ENCODE data around the gene GAGE10.
"Not testable (repeated sequence)": the region's sequence is repeated elsewhere in the genome, so short reads cannot be mapped to it uniquely, and the experiment has no call there.

Gene GAGE10

GRCh38 chrX:49276671-49277534 lies 26.5 kb upstream of the GAGE10 start:
- DNase-seq (ENCODE audit: low spot score) = no peak

- no peak for DNase-seq (ENCODE audit: low spot score)
Observed at GRCh38 chrX:49277535-49277830, 26.0 kb upstream of the GAGE10 start.

- DNase-seq (ENCODE audit: low spot score) = no peak
Observed at GRCh38 chrX:49278081-49278480, 25.4 kb upstream of the GAGE10 start.

GRCh38 chrX:49282647-49283011 lies 20.8 kb upstream of the GAGE10 start:
- no peak for DNase-seq (ENCODE audit: low spot score)

- DNase-seq (ENCODE audit: low spot score) = no peak
Observed at GRCh38 chrX:49284212-49284611, 19.2 kb upstream of the GAGE10 start.

- DNase-seq (ENCODE audit: low spot score) = no peak
Observed at GRCh38 chrX:49286136-49286535, 17.3 kb upstream of the GAGE10 start.

GRCh38 chrX:49286581-49286980 lies 16.9 kb upstream of the GAGE10 start:
- no peak for DNase-seq (ENCODE audit: low spot score)

GRCh38 chrX:49287665-49288064 lies 15.8 kb upstream of the GAGE10 start:
- no peak for DNase-seq (ENCODE audit: low spot score)

GRCh38 chrX:49290215-49290614 lies 13.2 kb upstream of the GAGE10 start:
- DNase-seq (ENCODE audit: low spot score) = no peak

GRCh38 chrX:49291615-49292337 lies 11.7 kb upstream of the GAGE10 start:
- peak; percentile 55 for DNase-seq (ENCODE audit: low spot score)

- no peak for DNase-seq (ENCODE audit: low spot score)
Observed at GRCh38 chrX:49292400-49293362, 10.8 kb upstream of the GAGE10 start.

GRCh38 chrX:49299293-49299692 lies 4.2 kb upstream of the GAGE10 start:
- not testable (repeated sequence) for DNase-seq (ENCODE audit: low spot score)

- no peak for DNase-seq (ENCODE audit: low spot score)
Observed at GRCh38 chrX:49300703-49301102, 2.7 kb upstream of the GAGE10 start.

GRCh38 chrX:49307775-49308174 lies 4.3 kb downstream of the GAGE10 start:
- DNase-seq (ENCODE audit: low spot score) = not testable (repeated sequence)

- DNase-seq (ENCODE audit: low spot score) = no peak
Observed at GRCh38 chrX:49308604-49309269, 5.3 kb downstream of the GAGE10 start.

- DNase-seq (ENCODE audit: low spot score) = no peak
Observed at GRCh38 chrX:49309401-49309981, 6.0 kb downstream of the GAGE10 start.

GRCh38 chrX:49310371-49310770 lies 6.9 kb downstream of the GAGE10 start:
- DNase-seq (ENCODE audit: low spot score) = no peak

GRCh38 chrX:49312176-49312575 lies 8.7 kb downstream of the GAGE10 start:
- no peak for DNase-seq (ENCODE audit: low spot score)

GRCh38 chrX:49316085-49316484 lies 12.6 kb downstream of the GAGE10 start:
- DNase-seq (ENCODE audit: low spot score) = no peak

GRCh38 chrX:49321737-49322136 lies 18.3 kb downstream of the GAGE10 start, which contains the start of gene GAGE12J:
Gene GAGE12J (plus strand): TSS chrX:49322037. CDS start chrX:49323194, 1,157 bp downstream.
- not testable (repeated sequence) for DNase-seq (ENCODE audit: low spot score)

GRCh38 chrX:49322266-49322665 lies 18.8 kb downstream of the GAGE10 start:
- DNase-seq (ENCODE audit: low spot score) = not testable (repeated sequence)

Data from hematopoietic multipotent progenitor cell treated with erythropoietin and hydrocortisone succinate and interleukin-3 and kit ligand, for 17 days (in vitro differentiated cells).